BE2C (cell line): ENCODE measurements around the gene TRAPPC8.
"Not testable (repeated sequence)": the region's sequence is repeated elsewhere in the genome, so short reads cannot be mapped to it uniquely, and the experiment has no call there.

Source experiments
- DNase-seq: peaks from one replicate; pipeline ENCODE4 v3.0.0-alpha.2; 2020
- H3K27me3 ChIP-seq: fragments of 250-450 bp; sonication (Bioruptor Pico); 2 replicates; pipeline ENCODE4 v1.5.1; 2020; ENCODE audit warnings: mild to moderate bottlenecking
- H3K36me3 ChIP-seq: fragments of 250-450 bp; sonication (Bioruptor Pico); 2 replicates; pipeline ENCODE4 v1.5.1; 2020; ENCODE audit warnings: mild to moderate bottlenecking
- H3K4me1 ChIP-seq: fragments of 250-450 bp; sonication (Bioruptor Pico); 2 replicates; pipeline ENCODE4 v1.5.1; 2020
- H3K4me3 ChIP-seq: 2 replicates; pipeline ENCODE4 v1.5.1; 2011; ENCODE audit warnings: low read depth, low read length
- H3K9me3 ChIP-seq: fragments of 250-450 bp; sonication (Bioruptor Pico); 2 replicates; pipeline ENCODE4 v1.5.1; 2020
- TF ChIP-seq, protein P1 (sequence below): IDR thresholded peaks from 2 replicates; pipeline ENCODE4 v1.5.1; 2012; ENCODE audit warnings: mild to moderate bottlenecking, low read depth, low read length

TRAPPC8 gene

DNA sequence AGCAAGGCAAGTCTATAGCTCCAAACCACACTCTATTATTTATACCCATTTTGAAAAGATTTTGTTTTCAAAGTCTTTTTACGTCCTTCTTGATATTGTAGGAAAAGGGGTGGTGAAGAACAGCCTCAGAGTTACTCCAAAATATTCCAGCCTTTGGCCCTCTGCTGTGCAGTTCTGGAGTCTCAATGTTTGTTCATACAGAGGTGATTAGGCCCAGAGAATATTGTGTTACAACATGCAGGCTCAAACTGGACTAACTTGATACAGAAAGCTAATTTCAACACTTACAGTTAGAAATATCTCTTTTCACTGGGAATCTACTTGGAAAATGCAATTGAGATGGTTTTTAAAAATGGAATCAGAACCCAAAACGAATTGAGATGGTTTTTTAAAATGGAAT lies 141.8 kb downstream of the TRAPPC8 start:
- no peaks in the 10 kb centered on the region for H3K4me1 ChIP-seq
- H3K4me3 ChIP-seq, result no peak overlapping the region
- H3K36me3 ChIP-seq, result no peaks in the 10 kb centered on the region
- H3K27me3 ChIP-seq, result no peaks in the 10 kb centered on the region
- H3K9me3 ChIP-seq, result no peaks in the 10 kb centered on the region
- DNase-seq, result no peak
- TF ChIP-seq, protein P1, sequence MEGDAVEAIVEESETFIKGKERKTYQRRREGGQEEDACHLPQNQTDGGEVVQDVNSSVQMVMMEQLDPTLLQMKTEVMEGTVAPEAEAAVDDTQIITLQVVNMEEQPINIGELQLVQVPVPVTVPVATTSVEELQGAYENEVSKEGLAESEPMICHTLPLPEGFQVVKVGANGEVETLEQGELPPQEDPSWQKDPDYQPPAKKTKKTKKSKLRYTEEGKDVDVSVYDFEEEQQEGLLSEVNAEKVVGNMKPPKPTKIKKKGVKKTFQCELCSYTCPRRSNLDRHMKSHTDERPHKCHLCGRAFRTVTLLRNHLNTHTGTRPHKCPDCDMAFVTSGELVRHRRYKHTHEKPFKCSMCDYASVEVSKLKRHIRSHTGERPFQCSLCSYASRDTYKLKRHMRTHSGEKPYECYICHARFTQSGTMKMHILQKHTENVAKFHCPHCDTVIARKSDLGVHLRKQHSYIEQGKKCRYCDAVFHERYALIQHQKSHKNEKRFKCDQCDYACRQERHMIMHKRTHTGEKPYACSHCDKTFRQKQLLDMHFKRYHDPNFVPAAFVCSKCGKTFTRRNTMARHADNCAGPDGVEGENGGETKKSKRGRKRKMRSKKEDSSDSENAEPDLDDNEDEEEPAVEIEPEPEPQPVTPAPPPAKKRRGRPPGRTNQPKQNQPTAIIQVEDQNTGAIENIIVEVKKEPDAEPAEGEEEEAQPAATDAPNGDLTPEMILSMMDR, result no peak

DNA sequence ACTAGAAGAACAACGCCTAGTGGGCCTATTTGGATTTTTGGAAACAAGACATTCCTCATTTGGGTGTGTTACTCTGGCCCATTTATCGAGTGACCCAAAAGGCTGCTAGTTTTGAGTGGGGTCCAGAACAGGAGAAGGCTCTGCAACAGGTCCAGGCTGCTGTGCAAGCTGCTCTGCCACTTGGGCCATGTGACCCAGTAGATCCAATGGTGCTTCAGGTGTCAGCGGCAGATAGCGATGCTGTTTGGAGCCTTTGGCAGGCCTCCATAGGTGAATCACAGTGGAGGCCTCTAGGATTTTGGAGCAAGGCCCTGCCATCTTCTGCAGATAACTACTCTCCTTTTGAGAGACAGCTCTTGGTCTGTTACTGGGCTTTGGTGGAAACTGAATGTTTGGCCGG lies 143.7 kb downstream of the TRAPPC8 start:
- H3K4me3 ChIP-seq, H3K36me3 ChIP-seq, H3K4me1 ChIP-seq, H3K27me3 ChIP-seq, H3K9me3 ChIP-seq, DNase-seq: not testable (repeated sequence)

DNA sequence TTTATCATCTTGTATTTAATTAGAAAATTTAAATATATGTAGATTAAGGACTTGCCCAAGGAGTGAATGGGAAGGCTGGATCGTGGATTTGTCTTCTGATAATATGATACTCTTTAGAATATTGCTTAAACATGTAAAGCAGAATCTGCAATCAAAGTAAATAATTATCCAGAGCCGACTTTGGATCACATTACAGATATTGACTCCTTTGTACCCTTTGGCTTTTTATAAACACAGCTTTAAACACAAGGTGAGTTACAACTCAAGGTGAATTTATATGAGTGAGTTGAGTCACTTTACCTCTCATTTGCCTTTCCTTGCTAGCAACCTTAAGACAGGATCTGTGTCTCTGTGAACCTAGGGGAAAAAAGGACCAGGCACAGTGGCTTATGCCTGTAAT lies 144.5 kb downstream of the TRAPPC8 start:
- no peaks in the 10 kb centered on the region for H3K9me3 ChIP-seq
- no peak for DNase-seq
- H3K4me3 ChIP-seq, result no peak overlapping the region
- no peaks in the 10 kb centered on the region for H3K4me1 ChIP-seq
- no peaks in the 10 kb centered on the region for H3K36me3 ChIP-seq
- TF ChIP-seq, protein P1, result no peak
- H3K27me3 ChIP-seq, result no peaks in the 10 kb centered on the region

DNA sequence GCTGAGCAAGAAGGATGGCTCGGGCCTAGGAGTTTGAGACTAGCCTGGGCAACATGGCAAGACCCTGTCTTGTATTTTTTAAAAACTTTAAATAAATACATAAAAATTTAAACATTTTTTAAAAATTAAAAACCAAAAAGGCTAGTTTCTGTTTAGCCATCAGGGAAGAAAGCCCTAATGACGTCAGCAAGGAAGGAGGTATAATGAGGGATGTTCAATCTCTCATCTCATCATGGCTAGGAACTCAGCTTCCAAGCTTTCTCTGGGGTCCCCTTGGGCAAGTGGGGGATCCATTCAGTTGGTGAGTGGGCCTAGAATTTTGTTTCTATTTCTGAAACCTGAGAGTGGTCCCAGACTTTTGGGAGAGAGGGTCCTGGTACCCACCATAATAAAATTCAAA lies 147.2 kb downstream of the TRAPPC8 start:
- H3K4me3 ChIP-seq, result no peak overlapping the region
- no peak for DNase-seq
- TF ChIP-seq, protein P1, result no peak
- H3K27me3 ChIP-seq, result no peaks in the 10 kb centered on the region
- no peaks in the 10 kb centered on the region for H3K9me3 ChIP-seq
- no peaks in the 10 kb centered on the region for H3K36me3 ChIP-seq
- no peaks in the 10 kb centered on the region for H3K4me1 ChIP-seq

DNA sequence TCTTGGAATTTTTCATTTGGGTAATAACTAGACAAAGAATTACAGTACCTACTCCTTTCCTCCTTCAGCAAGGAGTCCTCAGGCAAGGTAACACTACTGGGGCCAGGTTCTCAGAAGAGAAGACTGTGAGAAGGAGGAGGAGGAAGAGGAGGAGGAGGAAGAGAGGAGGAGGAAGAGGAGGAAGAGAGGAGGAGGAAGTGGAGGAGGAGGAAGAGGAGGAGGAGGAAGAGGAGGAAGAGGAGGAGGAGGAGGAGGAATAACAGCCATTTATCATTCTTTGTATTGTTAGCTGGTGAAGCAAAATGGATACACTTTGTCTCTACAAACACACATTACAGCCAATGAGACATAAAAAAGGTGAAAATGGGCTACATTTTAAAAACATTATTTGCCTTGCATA lies 149.4 kb downstream of the TRAPPC8 start:
- Histone ChIP-seq H3K36me3 (no peaks in the 10 kb centered on the region), H3K4me1 (no peaks in the 10 kb centered on the region), H3K9me3 (no peaks in the 10 kb centered on the region), H3K4me3 (no peak overlapping the region), H3K27me3 (no peaks in the 10 kb centered on the region)
- DNase-seq, result no peak
- TF ChIP-seq, protein P1, result no peak

DNA sequence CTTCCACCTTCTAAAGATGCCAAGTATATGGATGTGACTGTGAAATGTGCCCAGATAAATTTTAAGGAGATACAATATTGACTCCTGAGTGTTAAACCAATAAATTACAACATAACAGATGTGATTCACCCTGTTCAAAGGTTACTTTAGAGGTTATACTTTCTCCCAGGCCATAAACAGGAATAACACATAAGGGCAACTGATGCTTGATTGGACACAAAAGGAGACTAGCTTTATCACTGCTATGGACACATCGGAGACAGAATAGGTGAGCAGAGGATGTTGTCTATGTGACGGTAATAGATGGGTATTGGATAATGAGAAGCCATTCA lies 150.4 kb downstream of the TRAPPC8 start:
- DNase-seq, result no peak
- TF ChIP-seq, protein P1, result no peak

More for the DNA sequence above, 150.4 kb downstream of the TRAPPC8 start:
- Histone ChIP-seq H3K4me1 (no peaks in the 10 kb centered on the region), H3K9me3 (no peaks in the 10 kb centered on the region), H3K4me3 (no peak overlapping the region), H3K27me3 (no peaks in the 10 kb centered on the region), H3K36me3 (no peaks in the 10 kb centered on the region)
